A549 (cell line): ENCODE results near the gene SEC22C. TPM values are rescaled to one million over a fixed set of nuclear protein-coding genes. Genes with fewer than 3 reads are reported as not detected.

Experiments
- ATAC-seq, 2 experiments: fragments of 200-7000 bp in 1 of 2; fragments of >200 bp in 1 of 2; cut with Nextera tagmentation in 1 of 2; cut with Tn5 transposase in 1 of 2; 3 replicates each; pipeline versions ENCODE4 v1.8.0 to v1.9.1; 2018 to 2020; ENCODE audit warnings: mild to moderate bottlenecking in 1 of 2, moderate library complexity in 1 of 2
- CTCF ChIA-PET: fragments of 300-600 bp; sonication (Branson Sonifier 250); formaldehyde crosslinking; extraction: SDS; loops from one replicate; lab custom pipeline; 2021; ENCODE audit warnings: antibody characterized with exemption, inconsistent platforms; lab: Yijun Ruan, JAX
- POLR2A ChIA-PET: fragments of 350-600 bp; formaldehyde crosslinking; extraction: SDS; loops from one replicate; lab custom pipeline; 2021; ENCODE audit warnings: antibody characterized with exemption, inconsistent platforms; lab: Yijun Ruan, JAX
- DNase-seq, 2 experiments: peaks; one replicate each; pipeline versions ENCODE4 v3.0.0 to v3.0.0-alpha.2; 2011 to 2016; ENCODE audit warnings: low read depth in 1 of 2, low spot score in 1 of 2
- FAIRE-seq: peaks from 2 replicates; lab custom pipeline; 2011; peaks lifted over from hg19 to GRCh38; lab: Jason Lieb, UNC
- H3K27ac ChIP-seq, 2 experiments: fragments of >200 bp; sonication (Bioruptor Twin); formaldehyde crosslinking; 3 replicates each; pipeline ENCODE4 v1.5.1; 2016 to 2017
- H3K4me1 ChIP-seq: fragments of >200 bp; sonication (Bioruptor Twin); formaldehyde crosslinking; 3 replicates; pipeline ENCODE4 v1.6.1; 2016
- H3K4me2 ChIP-seq: fragments of >200 bp; sonication (Bioruptor Twin); formaldehyde crosslinking; 3 replicates; pipeline ENCODE4 v1.6.1; 2016
- H3K4me3 ChIP-seq: fragments of >200 bp; sonication (Bioruptor Twin); formaldehyde crosslinking; 3 replicates; pipeline ENCODE4 v1.5.1; 2016
- H3K9me3 ChIP-seq: fragments of >200 bp; sonication (Bioruptor Twin); formaldehyde crosslinking; 3 replicates; pipeline ENCODE4 v1.6.1; 2016
- CHD2 ChIP-seq: fragments of 150-350 bp; IDR thresholded peaks from 2 replicates; pipeline ENCODE4 v1.6.1; 2014; ENCODE audit warnings: low read length; ENCODE audit not compliant: partially characterized antibody
- CHD4 ChIP-seq: fragments of 200-600 bp; sonication (generic); IDR thresholded peaks from 2 replicates; pipeline ENCODE4 v1.6.1; 2016; ENCODE audit warnings: antibody characterized with exemption, mild to moderate bottlenecking, borderline replicate concordance
- CTCF ChIP-seq: fragments of >200 bp; sonication (Bioruptor Twin); formaldehyde crosslinking; IDR thresholded peaks from 3 replicates; pipeline ENCODE4 v1.5.1; 2016
- E2F6 ChIP-seq: IDR thresholded peaks from 2 replicates; pipeline ENCODE4 v1.6.1; 2012; ENCODE audit warnings: low read depth, borderline replicate concordance
- EP300 ChIP-seq, 2 experiments: fragments of >200 bp; sonication (Bioruptor Twin); formaldehyde crosslinking; IDR thresholded peaks; 2 replicates in 1 of 2; 3 replicates in 1 of 2; pipeline ENCODE4 v1.6.1; 2016 to 2017
- FOSB ChIP-seq: fragments of 250-450 bp; sonication (Bioruptor Pico); IDR thresholded peaks from 2 replicates; pipeline ENCODE4 v1.5.0; 2020; ENCODE audit warnings: mild to moderate bottlenecking, moderate library complexity
- FOXS1 ChIP-seq: fragments of 250-450 bp; sonication (Bioruptor Pico); IDR thresholded peaks from 2 replicates; pipeline ENCODE4 v1.5.0; 2020; ENCODE audit warnings: mild to moderate bottlenecking, moderate library complexity
- GATA3 ChIP-seq: IDR thresholded peaks from 2 replicates; pipeline ENCODE4 v1.6.1; 2012; ENCODE audit warnings: borderline replicate concordance
- HES2 ChIP-seq: fragments of >200 bp; sonication (Bioruptor Twin); formaldehyde crosslinking; IDR thresholded peaks from 2 replicates; pipeline ENCODE4 v1.6.1; 2016
- JUNB ChIP-seq: fragments of >200 bp; sonication (Bioruptor Twin); formaldehyde crosslinking; IDR thresholded peaks from 2 replicates; pipeline ENCODE4 v1.6.1; 2016
- KDM1A ChIP-seq: fragments of 200-600 bp; sonication (generic); IDR thresholded peaks from 2 replicates; pipeline ENCODE4 v1.6.1; 2016; ENCODE audit warnings: low read depth, mild to moderate bottlenecking
- MAX ChIP-seq: IDR thresholded peaks from 2 replicates; pipeline ENCODE4 v1.6.1; 2012
- MYC ChIP-seq: IDR thresholded peaks from 2 replicates; pipeline ENCODE4 v1.6.1; 2012; ENCODE audit warnings: mild to moderate bottlenecking, inconsistent platforms, low read length, improper control_type of control experiment, borderline replicate concordance
- NFE2L2 ChIP-seq: fragments of 150-350 bp; conservative IDR thresholded peaks from 2 replicates; pipeline ENCODE4 v1.6.1; 2014; ENCODE audit warnings: low read length
- NPAS2 ChIP-seq: fragments of 250-450 bp; sonication (Bioruptor Pico); IDR thresholded peaks from 2 replicates; pipeline ENCODE4 v1.8.0; 2022; ENCODE audit warnings: mild to moderate bottlenecking, moderate library complexity, borderline replicate concordance
- NR3C1 ChIP-seq: fragments of >200 bp; sonication (Bioruptor Twin); formaldehyde crosslinking; IDR thresholded peaks from 3 replicates; pipeline ENCODE4 v1.6.1; 2017
- PHF8 ChIP-seq: fragments of 200-600 bp; sonication (generic); IDR thresholded peaks from 2 replicates; pipeline ENCODE4 v1.6.1; 2016; ENCODE audit warnings: low read depth, mild to moderate bottlenecking, antibody characterized with exemption, moderate library complexity, borderline replicate concordance
- RAD21 ChIP-seq, 2 experiments: fragments of >200 bp in 1 of 2; sonication (Bioruptor Twin) in 1 of 2; formaldehyde crosslinking in 1 of 2; IDR thresholded peaks in 1 of 2; conservative IDR thresholded peaks in 1 of 2; 2 replicates in 1 of 2; 3 replicates in 1 of 2; pipeline ENCODE4 v1.6.1; 2012 to 2018; ENCODE audit warnings: inconsistent platforms in 1 of 2
- REST ChIP-seq: fragments of 200-600 bp; sonication (generic); IDR thresholded peaks from 2 replicates; pipeline ENCODE4 v1.6.1; 2016; ENCODE audit warnings: antibody characterized with exemption, mild to moderate bottlenecking, moderate library complexity
- RNF2 ChIP-seq: fragments of 200-600 bp; sonication (generic); IDR thresholded peaks from 2 replicates; pipeline ENCODE4 v1.6.1; 2016; ENCODE audit warnings: low read depth, mild to moderate bottlenecking, antibody characterized with exemption, moderate library complexity, borderline replicate concordance
- SMC3 ChIP-seq: fragments of >200 bp; sonication (Bioruptor Twin); formaldehyde crosslinking; IDR thresholded peaks from 3 replicates; pipeline ENCODE4 v1.6.1; 2018; ENCODE audit warnings: inconsistent platforms
- TFCP2L1 ChIP-seq: fragments of 250-450 bp; sonication (Bioruptor Pico); IDR thresholded peaks from 2 replicates; pipeline ENCODE4 v1.5.0; 2021; ENCODE audit warnings: mild to moderate bottlenecking
- TP53 ChIP-seq: fragments of 250-450 bp; sonication (Bioruptor Pico); IDR thresholded peaks from 2 replicates; pipeline ENCODE4 v1.5.0; 2021; ENCODE audit warnings: mild to moderate bottlenecking, moderate library complexity
- USF2 ChIP-seq: fragments of 450-650 bp; IDR thresholded peaks from 2 replicates; pipeline ENCODE4 v1.6.1; 2014; ENCODE audit warnings: antibody characterized with exemption
- ZSCAN20 ChIP-seq: fragments of 250-450 bp; sonication (Bioruptor Pico); IDR thresholded peaks from 2 replicates; pipeline ENCODE4 v1.8.0; 2022; ENCODE audit warnings: mild to moderate bottlenecking, moderate library complexity
- WGBS: methylation state at CpG from one replicate; pipeline ENCODE4 v1.1.6; 2017; ENCODE audit errors: missing lambda C conversion rate; 5-methylcytosine and 5-hydroxymethylcytosine counted together
- polyA plus RNA-seq, 4 experiments: library from polyadenylated mRNA; depleted of rRNA in 3 of 4; stranded (reverse); fragments of >200 nt; fragmentation: RNase III in 1 of 4; extraction: RNeasy Plus Mini Kit Qiagen cat#74134 plus additional on column Dnase treatment in 1 of 4; gene quantifications; 2 replicates in 3 of 4; 3 replicates in 1 of 4; pipeline ENCODE4 v1.2.3, GENCODE V29; 2011 to 2017

Gene SEC22C
- polyA plus RNA-seq, 2 of the 4 experiments (the other 2 are of a cell fraction) = 31.0 to 36.2 TPM

GRCh38 chr3:42541079-42541478, 40.7 kb downstream of the SEC22C start:
- no peak overlapping the region; a peak in 1 of 6 replicates for H3K27ac ChIP-seq
- DNase-seq (no peak), FAIRE-seq (no peak), ATAC-seq (no peak)
- peaks cover 9% of the 10 kb centered on the region; the same call in 2 of the 3 replicates for H3K4me1 ChIP-seq
- CTCF ChIA-PET = interaction anchor here (0.7 to 3.0 kb wide), 4 partner anchors 98 to 311 kb away, joined by 4 to 11 read pairs (median 8); no protein-coding TSS in a partner anchor
- no peak overlapping the region for H3K4me3 ChIP-seq
- 35% methylated on average over 3 of the region's 3 CpGs for WGBS
- no peaks in the 10 kb centered on the region for H3K9me3 ChIP-seq
- TF ChIP-seq RNF2 (no peak), MYC (no peak), JUNB (no peak), USF2 (no peak), FOSB (CRISPR knock-in tag) (no peak), NFE2L2 (no peak), TP53 (CRISPR knock-in tag) (no peak), REST (no peak), KDM1A (no peak)
- TF ChIP-seq, all 56 proteins: peak for 0
- POLR2A ChIA-PET = no interaction called here
- H3K4me2 ChIP-seq = no peak overlapping the region

GRCh38 chr3:42539871-42540714, 41.7 kb downstream of the SEC22C start:
- H3K4me2 ChIP-seq = no peak overlapping the region
- no peak overlapping the region for H3K4me3 ChIP-seq
- FAIRE-seq (no peak), ATAC-seq (peak; percentile 49 to 85; a peak in 3 of 6 replicates), DNase-seq (peak; percentile 44 to 53)
- peaks cover 5% of the 10 kb centered on the region; the same call in 2 of the 3 replicates for H3K4me1 ChIP-seq
- WGBS = 44% methylated on average over 9 of the region's 14 CpGs
- no peaks in the 10 kb centered on the region for H3K9me3 ChIP-seq
- TF ChIP-seq EP300 (IDR thresholded peaks at IDR 0.05) (no peak), CTCF (peak; percentile 49), PHF8 (no peak), ZSCAN20 (no peak), CHD4 (no peak), FOXS1 (no peak), NR3C1 (no peak), HES2 (no peak), GATA3 (no peak), SMC3 (peak; percentile 53), RAD21 (conservative IDR thresholded peaks at IDR 0.05 in 1 of 2, IDR thresholded peaks at IDR 0.05 in 1 of 2) (peak; percentile 28 to 29; a peak in 2 of 5 replicates), E2F6 (no peak), CHD2 (no peak), MAX (no peak), NPAS2 (CRISPR knock-in tag) (no peak), TFCP2L1 (CRISPR knock-in tag) (no peak)
- H3K27ac ChIP-seq = no peak overlapping the region; a peak in 1 of 6 replicates
- ChIA-PET CTCF (interaction anchor here (0.6 to 3.0 kb wide), 8 partner anchors 13 to 310 kb away, joined by 3 to 11 read pairs (median 5); no protein-coding TSS in a partner anchor), POLR2A (no interaction called here)
